ENCODE results near the gene RASAL3. TPM values are rescaled to one million over a fixed set of nuclear protein-coding genes. Genes with fewer than 3 reads are reported as not detected.

Gene RASAL3
- total and polyA plus RNA-seq, 2 donors = 30.8 to 68.1 TPM

DNA sequence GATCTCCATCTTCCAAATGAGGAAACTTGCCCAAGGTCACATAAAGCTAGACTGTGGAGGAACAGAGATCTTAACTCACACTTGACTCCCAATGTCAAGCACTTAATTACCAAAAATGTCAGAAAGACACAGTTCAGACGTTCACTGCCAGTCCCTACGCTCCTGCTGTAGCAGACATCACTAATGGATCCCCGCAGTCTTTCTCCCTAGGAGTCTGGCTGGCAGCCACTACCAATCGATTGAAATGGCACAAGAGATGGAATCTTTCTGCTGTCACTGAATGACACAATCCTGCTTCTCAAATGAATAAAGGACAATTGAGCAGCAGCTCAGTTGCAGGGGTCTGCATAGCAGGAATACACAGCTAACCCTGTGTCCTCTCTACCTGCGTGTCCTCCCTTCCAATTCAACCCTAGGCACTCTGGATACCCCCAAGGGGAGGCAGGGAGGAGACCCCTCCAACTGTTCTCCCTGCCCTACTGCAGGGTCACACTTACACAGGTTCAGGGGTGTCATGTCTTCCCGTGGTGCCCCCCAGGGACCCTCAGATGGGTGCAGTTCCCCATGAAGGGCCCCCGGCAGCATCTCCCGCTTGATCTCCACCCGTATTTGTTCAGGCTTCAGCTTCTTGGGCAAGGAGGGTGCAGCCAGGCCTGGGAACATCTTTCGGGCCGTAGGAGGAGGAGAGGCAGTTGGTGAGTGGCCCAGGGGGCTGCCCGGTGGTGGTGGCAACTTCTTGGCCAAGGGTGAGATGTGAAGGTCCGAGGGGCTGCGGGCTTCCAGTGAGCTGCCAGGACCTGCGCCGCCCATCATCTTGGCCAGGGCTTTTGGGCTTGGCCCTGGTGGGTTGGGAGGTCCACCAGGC, 37.6 kb downstream of the RASAL3 start:
- Histone ChIP-seq H3K4me1 (ENCODE audit: control insufficient read depth in 2 of 2, insufficient read depth in 2 of 2, low read length in 2 of 2) (peaks cover 6 to 15% of the 10 kb centered on the region in 2 donors), H3K27me3 (ENCODE audit: control insufficient read depth in 2 of 2, insufficient read depth in 1 of 2, low read length in 1 of 2) (no peaks in the 10 kb centered on the region), H3K27ac (ENCODE audit: low read depth in 1 of 2, low read length in 1 of 2) (no peak overlapping the region), H3K9me3 (ENCODE audit: control insufficient read depth in 2 of 2, insufficient read depth in 1 of 2, low read length in 1 of 2) (peaks cover 5 to 10% of the 10 kb centered on the region in 2 donors), H3K36me3 (ENCODE audit: control insufficient read depth in 2 of 2, insufficient read depth in 2 of 2, low read length in 1 of 2) (peaks cover 72 to 84% of the 10 kb centered on the region in 2 donors), H3K4me3 (ENCODE audit: low read length in 2 of 2) (no peak overlapping the region)
- 95% methylated on average over 16 of the region's 16 CpGs for WGBS
- DNase-seq (ENCODE audit: low read depth in 6 of 9, low spot score in 9 of 9) = no peak

DNA sequence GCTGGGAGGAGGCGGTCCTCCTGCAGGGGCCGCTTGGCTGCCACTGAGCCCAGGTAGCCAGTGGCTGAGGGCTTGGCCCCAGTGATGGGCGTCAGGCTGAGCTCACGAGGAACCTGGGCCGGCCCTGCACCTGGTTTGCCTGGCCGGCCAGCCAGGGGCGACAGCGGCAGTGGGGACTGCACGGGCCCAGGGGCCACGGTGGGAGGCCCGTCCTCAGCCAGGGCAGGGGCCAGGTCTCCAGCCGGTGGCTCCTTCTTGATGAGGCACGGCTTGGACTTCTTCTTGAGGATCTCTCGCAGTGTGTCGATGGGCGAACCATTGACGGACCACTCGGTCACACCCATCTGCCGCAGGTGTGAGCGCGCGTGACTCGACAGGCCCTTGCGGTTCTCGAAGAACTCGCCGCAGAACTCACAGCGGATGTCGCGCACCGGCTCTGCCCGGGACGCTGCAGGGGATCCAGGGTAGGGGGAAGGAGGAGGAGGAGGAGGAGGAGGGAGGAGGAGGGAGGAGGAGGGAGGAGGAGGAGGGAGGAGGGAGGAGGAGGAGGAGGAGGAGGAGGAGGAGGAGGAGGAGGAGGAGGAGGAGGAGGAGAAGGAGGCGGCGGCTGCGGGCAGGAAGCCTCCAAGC, 38.9 kb downstream of the RASAL3 start:
- H3K36me3 ChIP-seq (ENCODE audit: control insufficient read depth in 2 of 2, insufficient read depth in 2 of 2, low read length in 1 of 2) = peaks cover 74 to 83% of the 10 kb centered on the region in 2 donors
- H3K4me3 ChIP-seq (ENCODE audit: low read length in 2 of 2) = no peak overlapping the region
- H3K27me3 ChIP-seq (ENCODE audit: control insufficient read depth in 2 of 2, insufficient read depth in 1 of 2, low read length in 1 of 2) = no peaks in the 10 kb centered on the region
- H3K27ac ChIP-seq (ENCODE audit: low read depth in 1 of 2, low read length in 1 of 2) = no peak overlapping the region
- no peak for DNase-seq (ENCODE audit: low read depth in 6 of 9, low spot score in 9 of 9)
- H3K4me1 ChIP-seq (ENCODE audit: control insufficient read depth in 2 of 2, insufficient read depth in 2 of 2, low read length in 2 of 2) = peaks cover 0 to 2% of the 10 kb centered on the region in 2 donors
- peaks cover 5 to 10% of the 10 kb centered on the region in 2 donors for H3K9me3 ChIP-seq (ENCODE audit: control insufficient read depth in 2 of 2, insufficient read depth in 1 of 2, low read length in 1 of 2)
- 95% methylated on average over 36 of the region's 36 CpGs for WGBS

DNA sequence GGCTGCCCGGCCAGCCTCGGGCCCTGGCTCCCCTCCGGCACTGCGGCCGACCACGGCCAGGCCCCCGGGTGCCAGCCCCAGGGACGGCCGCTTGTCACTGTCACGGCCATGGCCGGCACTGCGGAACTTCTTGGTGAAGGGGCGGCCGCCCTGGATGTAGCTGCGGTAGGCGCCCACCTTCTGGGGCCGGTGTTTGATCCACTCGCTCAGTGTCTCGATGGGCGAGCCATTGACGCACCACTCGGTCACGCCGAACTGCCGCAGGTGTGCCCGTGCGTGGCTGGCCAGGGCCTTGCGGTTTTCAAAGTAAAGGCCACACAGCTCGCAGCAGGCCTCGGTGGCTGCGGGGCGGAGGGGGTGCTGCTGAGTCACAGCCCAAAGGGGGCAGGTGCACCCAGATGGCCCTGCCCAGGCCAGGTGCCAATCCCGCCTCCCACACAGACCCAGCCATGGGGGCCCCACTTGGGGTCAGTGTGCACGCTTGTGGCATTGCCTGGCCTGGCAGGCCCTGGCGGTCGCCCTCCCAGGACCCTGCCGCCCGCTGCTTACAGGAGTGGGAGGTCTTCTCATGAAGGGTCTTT, 39.6 kb downstream of the RASAL3 start:
- H3K27me3 ChIP-seq (ENCODE audit: control insufficient read depth in 2 of 2, insufficient read depth in 1 of 2, low read length in 1 of 2) = no peaks in the 10 kb centered on the region
- DNase-seq (ENCODE audit: low read depth in 6 of 9, low spot score in 9 of 9) = no peak
- H3K9me3 ChIP-seq (ENCODE audit: control insufficient read depth in 2 of 2, insufficient read depth in 1 of 2, low read length in 1 of 2) = peaks cover 5 to 10% of the 10 kb centered on the region in 2 donors
- H3K36me3 ChIP-seq (ENCODE audit: control insufficient read depth in 2 of 2, insufficient read depth in 2 of 2, low read length in 1 of 2) = peaks cover 74 to 76% of the 10 kb centered on the region in 2 donors
- 97% methylated on average over 38 of the region's 38 CpGs for WGBS
- H3K27ac ChIP-seq (ENCODE audit: low read depth in 1 of 2, low read length in 1 of 2) = no peak overlapping the region
- H3K4me1 ChIP-seq (ENCODE audit: control insufficient read depth in 2 of 2, insufficient read depth in 2 of 2, low read length in 2 of 2) = no peaks in the 10 kb centered on the region
- no peak overlapping the region for H3K4me3 ChIP-seq (ENCODE audit: low read length in 2 of 2)

DNA sequence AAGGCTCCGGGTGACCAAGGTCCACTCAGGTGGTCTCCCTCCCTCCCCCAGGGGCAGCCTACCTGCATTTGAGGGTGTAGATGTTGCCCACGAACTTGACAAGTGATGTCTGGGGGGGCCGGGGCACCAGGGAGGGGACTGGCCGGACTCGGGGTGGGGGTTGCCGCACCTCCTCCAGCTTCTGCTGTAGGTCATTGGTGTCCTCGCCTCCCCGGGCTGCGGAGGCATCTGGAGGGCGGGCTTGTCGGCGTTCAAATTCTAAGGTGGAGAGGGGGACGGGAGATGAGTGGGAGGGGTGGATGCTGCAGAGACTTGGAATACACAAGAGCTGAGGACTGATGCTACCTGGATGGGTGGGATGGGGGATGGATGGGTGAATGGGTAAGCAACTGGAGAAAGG, 40.2 kb downstream of the RASAL3 start:
- H3K4me1 ChIP-seq (ENCODE audit: control insufficient read depth in 2 of 2, insufficient read depth in 2 of 2, low read length in 2 of 2) = peaks cover 2 to 6% of the 10 kb centered on the region in 2 donors
- WGBS = 98% methylated on average over 13 of the region's 13 CpGs
- peaks cover 5 to 10% of the 10 kb centered on the region in 2 donors for H3K9me3 ChIP-seq (ENCODE audit: control insufficient read depth in 2 of 2, insufficient read depth in 1 of 2, low read length in 1 of 2)
- DNase-seq (ENCODE audit: low read depth in 6 of 9, low spot score in 9 of 9) = no peak
- no peaks in the 10 kb centered on the region for H3K27me3 ChIP-seq (ENCODE audit: control insufficient read depth in 2 of 2, insufficient read depth in 1 of 2, low read length in 1 of 2)
- peaks cover 69 to 70% of the 10 kb centered on the region in 2 donors for H3K36me3 ChIP-seq (ENCODE audit: control insufficient read depth in 2 of 2, insufficient read depth in 2 of 2, low read length in 1 of 2)
- no peak overlapping the region for H3K4me3 ChIP-seq (ENCODE audit: low read length in 2 of 2)
- no peak overlapping the region for H3K27ac ChIP-seq (ENCODE audit: low read depth in 1 of 2, low read length in 1 of 2)

DNA sequence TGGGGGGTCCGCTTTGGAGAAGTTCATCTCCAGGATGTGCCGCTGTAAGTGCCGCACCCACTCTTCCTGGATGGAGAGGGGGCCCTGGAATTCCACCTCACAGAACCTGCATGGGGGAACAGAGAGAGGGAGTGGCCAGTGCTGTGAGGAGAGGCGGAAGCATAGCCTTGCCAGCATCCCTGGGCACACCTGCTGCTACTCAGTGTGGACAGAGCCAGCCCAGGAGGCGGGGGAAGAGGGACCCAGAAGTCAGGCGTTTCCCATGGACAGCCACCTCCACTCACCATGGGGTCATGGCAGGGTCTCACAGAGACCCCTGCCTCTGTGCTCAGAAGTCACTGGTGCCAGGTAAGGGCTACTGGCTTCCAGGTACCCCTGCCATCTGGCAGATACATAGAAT, 41.2 kb downstream of the RASAL3 start:
- 98% methylated on average over 6 of the region's 6 CpGs for WGBS
- peaks cover 61 to 65% of the 10 kb centered on the region in 2 donors for H3K36me3 ChIP-seq (ENCODE audit: control insufficient read depth in 2 of 2, insufficient read depth in 2 of 2, low read length in 1 of 2)
- no peak overlapping the region for H3K4me3 ChIP-seq (ENCODE audit: low read length in 2 of 2)
- H3K4me1 ChIP-seq (ENCODE audit: control insufficient read depth in 2 of 2, insufficient read depth in 2 of 2, low read length in 2 of 2) = peaks cover 2 to 7% of the 10 kb centered on the region in 2 donors
- no peak for DNase-seq (ENCODE audit: low read depth in 6 of 9, low spot score in 9 of 9)
- no peaks in the 10 kb centered on the region for H3K27me3 ChIP-seq (ENCODE audit: control insufficient read depth in 2 of 2, insufficient read depth in 1 of 2, low read length in 1 of 2)
- H3K9me3 ChIP-seq (ENCODE audit: control insufficient read depth in 2 of 2, insufficient read depth in 1 of 2, low read length in 1 of 2) = peaks cover 5 to 10% of the 10 kb centered on the region in 2 donors
- H3K27ac ChIP-seq (ENCODE audit: low read depth in 1 of 2, low read length in 1 of 2) = no peak overlapping the region

DNA sequence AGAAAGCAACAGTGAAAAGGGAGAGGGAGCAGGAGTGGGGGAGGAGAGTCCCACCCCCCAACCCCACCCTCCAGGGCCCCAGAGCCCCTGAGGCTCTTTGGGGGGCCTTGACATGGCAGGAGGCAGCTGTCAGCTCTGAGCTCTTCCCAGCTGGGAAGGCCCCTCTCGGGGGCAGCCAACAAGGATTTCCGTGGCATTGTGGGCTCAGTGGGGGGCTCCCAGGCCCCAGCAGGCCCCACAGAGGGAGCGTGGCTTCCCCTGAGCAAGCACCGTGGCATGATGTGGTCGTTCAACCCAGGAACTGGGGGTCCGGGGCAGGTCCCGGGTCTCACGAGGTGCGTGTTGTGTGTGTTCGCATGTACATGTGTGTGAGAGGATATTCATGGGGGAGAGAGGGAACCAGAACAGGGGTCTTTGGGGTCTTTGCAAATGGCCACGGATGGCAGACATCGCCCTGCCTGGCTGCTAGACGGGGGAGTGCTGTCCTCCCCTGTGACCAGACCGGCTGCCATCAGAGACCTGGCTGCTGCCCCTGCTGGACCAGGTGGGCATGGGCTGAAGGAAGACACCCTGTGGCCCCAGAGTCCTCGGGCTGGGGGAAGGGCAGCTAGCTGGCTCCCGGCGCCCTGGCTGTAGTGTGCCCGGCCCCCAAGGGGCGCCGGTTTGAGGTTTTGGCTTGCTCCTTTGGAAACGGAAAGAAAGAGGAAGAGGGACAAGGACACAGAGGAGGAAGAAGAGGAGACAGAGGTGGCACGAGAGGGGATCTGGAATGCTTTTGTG, 41.9 kb downstream of the RASAL3 start:
- H3K27me3 ChIP-seq (ENCODE audit: control insufficient read depth in 2 of 2, insufficient read depth in 1 of 2, low read length in 1 of 2) = no peaks in the 10 kb centered on the region
- H3K27ac ChIP-seq (ENCODE audit: low read depth in 1 of 2, low read length in 1 of 2) = no peak overlapping the region
- WGBS = 95% methylated on average over 22 of the region's 22 CpGs
- H3K4me3 ChIP-seq (ENCODE audit: low read length in 2 of 2) = no peak overlapping the region
- peaks cover 55 to 58% of the 10 kb centered on the region in 2 donors for H3K36me3 ChIP-seq (ENCODE audit: control insufficient read depth in 2 of 2, insufficient read depth in 2 of 2, low read length in 1 of 2)
- peaks cover 7 to 10% of the 10 kb centered on the region in 2 donors for H3K4me1 ChIP-seq (ENCODE audit: control insufficient read depth in 2 of 2, insufficient read depth in 2 of 2, low read length in 2 of 2)
- peaks cover 5 to 10% of the 10 kb centered on the region in 2 donors for H3K9me3 ChIP-seq (ENCODE audit: control insufficient read depth in 2 of 2, insufficient read depth in 1 of 2, low read length in 1 of 2)
- no peak for DNase-seq (ENCODE audit: low read depth in 6 of 9, low spot score in 9 of 9)

DNA sequence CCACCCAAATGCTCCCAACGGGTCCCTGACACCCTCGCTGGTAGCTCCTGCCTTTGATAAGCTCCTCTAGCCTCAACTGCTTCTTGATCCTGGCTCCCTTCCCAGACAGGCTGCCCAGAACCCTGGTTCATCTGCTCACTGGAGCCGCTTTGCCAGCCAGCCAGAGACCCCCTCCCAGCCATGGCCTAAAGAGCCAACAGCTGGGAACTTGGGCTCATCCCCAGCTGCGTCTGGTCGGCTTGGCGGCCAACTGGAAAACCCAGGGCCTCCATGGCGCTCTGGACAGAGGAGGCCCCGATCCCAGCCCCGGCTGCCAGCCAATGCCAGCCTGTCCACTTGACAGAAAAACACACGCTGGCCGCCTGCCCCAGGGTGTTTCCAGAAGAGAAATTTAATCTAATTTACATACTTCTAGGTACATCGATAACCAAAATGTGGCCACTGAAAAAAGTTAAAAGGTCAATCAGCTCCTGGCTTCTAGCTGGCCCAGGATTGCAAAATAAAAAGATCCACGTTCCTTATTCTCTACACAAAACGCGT, 42.6 kb downstream of the RASAL3 start:
- H3K27ac ChIP-seq (ENCODE audit: low read depth in 1 of 2, low read length in 1 of 2) = no peak overlapping the region
- 97% methylated on average over 15 of the region's 15 CpGs for WGBS
- DNase-seq (ENCODE audit: low read depth in 6 of 9, low spot score in 9 of 9) = no peak

DNA sequence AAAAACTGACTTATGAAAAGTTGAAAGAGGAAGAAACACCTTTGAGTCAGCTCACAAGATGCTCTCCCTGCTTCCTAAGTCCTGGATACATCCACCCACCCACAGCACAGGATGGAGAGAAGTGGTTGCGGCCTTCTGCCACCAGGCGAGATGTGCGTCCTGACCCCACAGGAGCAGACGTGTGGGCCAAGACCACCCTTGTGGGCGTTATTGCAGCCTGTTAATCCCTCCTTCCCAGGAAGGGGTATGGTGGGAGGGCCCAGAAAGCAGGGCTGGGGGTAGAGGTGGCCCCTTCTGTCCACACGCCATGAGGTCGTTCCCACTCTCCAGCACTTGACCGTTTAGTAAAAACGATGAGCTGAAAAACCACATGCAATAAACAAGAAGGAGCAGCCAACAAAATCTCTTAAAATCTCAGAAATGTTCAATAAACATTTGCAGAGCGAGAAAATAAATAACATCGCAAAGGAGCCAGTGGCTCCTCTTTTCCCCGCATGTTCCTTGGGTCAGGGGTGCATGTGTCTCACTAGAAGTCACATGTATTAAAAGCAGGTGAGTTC, 43.1 kb downstream of the RASAL3 start:
- DNase-seq (ENCODE audit: low read depth in 6 of 9, low spot score in 9 of 9) = no peak
- H3K4me3 ChIP-seq (ENCODE audit: low read length in 2 of 2) = no peak overlapping the region
- H3K36me3 ChIP-seq (ENCODE audit: control insufficient read depth in 2 of 2, insufficient read depth in 2 of 2, low read length in 1 of 2) = peaks cover 45% of the 10 kb centered on the region in 2 donors
- 96% methylated on average over 12 of the region's 12 CpGs for WGBS
- no peaks in the 10 kb centered on the region for H3K27me3 ChIP-seq (ENCODE audit: control insufficient read depth in 2 of 2, insufficient read depth in 1 of 2, low read length in 1 of 2)
- peaks cover 5 to 10% of the 10 kb centered on the region in 2 donors for H3K9me3 ChIP-seq (ENCODE audit: control insufficient read depth in 2 of 2, insufficient read depth in 1 of 2, low read length in 1 of 2)
- H3K27ac ChIP-seq (ENCODE audit: low read depth in 1 of 2, low read length in 1 of 2) = no peak overlapping the region
- peaks cover 16 to 17% of the 10 kb centered on the region in 2 donors for H3K4me1 ChIP-seq (ENCODE audit: control insufficient read depth in 2 of 2, insufficient read depth in 2 of 2, low read length in 2 of 2)

More for the DNA sequence above, 42.6 kb downstream of the RASAL3 start:
- H3K4me3 ChIP-seq (ENCODE audit: low read length in 2 of 2) = no peak overlapping the region
- H3K9me3 ChIP-seq (ENCODE audit: control insufficient read depth in 2 of 2, insufficient read depth in 1 of 2, low read length in 1 of 2) = peaks cover 5 to 10% of the 10 kb centered on the region in 2 donors
- H3K27me3 ChIP-seq (ENCODE audit: control insufficient read depth in 2 of 2, insufficient read depth in 1 of 2, low read length in 1 of 2) = no peaks in the 10 kb centered on the region
- H3K36me3 ChIP-seq (ENCODE audit: control insufficient read depth in 2 of 2, insufficient read depth in 2 of 2, low read length in 1 of 2) = peaks cover 48 to 51% of the 10 kb centered on the region in 2 donors
- peaks cover 12 to 17% of the 10 kb centered on the region in 2 donors for H3K4me1 ChIP-seq (ENCODE audit: control insufficient read depth in 2 of 2, insufficient read depth in 2 of 2, low read length in 2 of 2)

Measured in thymus (tissue), 11 donors.